Loucy (cell line): ENCODE data around the gene SGK1.

Source experiments
- H2AFZ ChIP-seq: fragments of 200-600 bp; sonication (generic); 2 replicates; pipeline ENCODE4 v1.6.0; 2016; ENCODE audit warnings: antibody characterized with exemption, mild to moderate bottlenecking, low read length, moderate library complexity
- H3F3A ChIP-seq: fragments of 200-600 bp; 2 replicates; pipeline ENCODE4 v1.6.0; 2016; ENCODE audit warnings: antibody characterized with exemption, low read depth, mild to moderate bottlenecking
- H3K27me3 ChIP-seq: fragments of 200-600 bp; sonication (generic); 2 replicates; pipeline ENCODE4 v1.6.1; 2014; ENCODE audit warnings: low read length, mild to moderate bottlenecking; ENCODE audit not compliant: insufficient read depth, poor library complexity, severe bottlenecking
- H3K36me3 ChIP-seq: fragments of 200-600 bp; sonication (generic); 2 replicates; pipeline ENCODE4 v1.6.1; 2016; ENCODE audit warnings: low read length; ENCODE audit not compliant: insufficient read depth
- H3K4me1 ChIP-seq: fragments of 200-600 bp; sonication (generic); 2 replicates; pipeline ENCODE4 v1.5.1; 2014; ENCODE audit warnings: low read length, mild to moderate bottlenecking; ENCODE audit not compliant: insufficient read depth, poor library complexity, severe bottlenecking
- H3K4me2 ChIP-seq: fragments of 200-600 bp; sonication (generic); 2 replicates; pipeline ENCODE4 v1.6.0; 2014; ENCODE audit warnings: antibody characterized with exemption, low read length, low read depth, mild to moderate bottlenecking; ENCODE audit not compliant: poor library complexity, severe bottlenecking
- H3K4me3 ChIP-seq: fragments of 200-600 bp; sonication (generic); 2 replicates; pipeline ENCODE4 v1.5.1; 2014; ENCODE audit warnings: low read length, mild to moderate bottlenecking, mixed read lengths; ENCODE audit not compliant: poor library complexity, severe bottlenecking
- H3K79me2 ChIP-seq: fragments of 200-600 bp; sonication (generic); 2 replicates; pipeline ENCODE4 v1.6.1; 2014; ENCODE audit warnings: low read length; ENCODE audit not compliant: insufficient read depth
- H3K9ac ChIP-seq: fragments of 200-600 bp; sonication (generic); 2 replicates; pipeline ENCODE4 v1.6.0; 2014; ENCODE audit warnings: mild to moderate bottlenecking, low read depth, low read length, moderate library complexity; ENCODE audit not compliant: poor library complexity, severe bottlenecking
- H3K9me2 ChIP-seq: fragments of 200-600 bp; sonication (generic); replicated peaks from 2 replicates; pipeline ENCODE4 v1.6.1; 2016; ENCODE audit warnings: low read depth, low read length, mixed read lengths
- H3K9me3 ChIP-seq: fragments of 200-600 bp; sonication (generic); 2 replicates; pipeline ENCODE4 v1.6.1; 2014; ENCODE audit warnings: mild to moderate bottlenecking, antibody characterized with exemption, low read length, low read depth; ENCODE audit not compliant: insufficient read depth
- H4K20me1 ChIP-seq: fragments of 200-600 bp; sonication (generic); 2 replicates; pipeline ENCODE4 v1.6.0; 2014; ENCODE audit warnings: antibody characterized with exemption, low read length, mild to moderate bottlenecking; ENCODE audit not compliant: insufficient read depth, poor library complexity, severe bottlenecking
- CTCF ChIP-seq: fragments of 200-600 bp; sonication (generic); conservative IDR thresholded peaks from 2 replicates; pipeline ENCODE4 v1.5.1; 2014; ENCODE audit warnings: mild to moderate bottlenecking, antibody characterized with exemption, low read length
- EZH2phosphoT487 ChIP-seq: fragments of 200-600 bp; IDR thresholded peaks from 2 replicates; pipeline ENCODE4 v1.6.1; 2018; ENCODE audit warnings: antibody characterized with exemption, mild to moderate bottlenecking, moderate library complexity, borderline replicate concordance

Gene SGK1

GRCh38 chr6:134251320-134251719, 66.6 kb downstream of the SGK1 start:
- Histone ChIP-seq H3K9me2 (no peaks in the 10 kb centered on the region), H3K36me3 (no peaks in the 10 kb centered on the region), H4K20me1 (no peaks in the 10 kb centered on the region), H3K9ac (no peak overlapping the region), H2AFZ (no peak overlapping the region), H3K4me1 (peaks cover 18% of the 10 kb centered on the region), H3K4me2 (no peak overlapping the region), H3K4me3 (no peak overlapping the region), H3K79me2 (no peaks in the 10 kb centered on the region), H3K27me3 (no peaks in the 10 kb centered on the region), H3F3A (no peaks in the 10 kb centered on the region), H3K9me3 (no peaks in the 10 kb centered on the region)
- no peak for TF ChIP-seq EZH2phosphoT487
- no peak for TF ChIP-seq CTCF

GRCh38 chr6:134250776-134251175, 67.1 kb downstream of the SGK1 start:
- H3K9ac ChIP-seq: no peak overlapping the region
- H3K36me3 ChIP-seq: no peaks in the 10 kb centered on the region
- no peaks in the 10 kb centered on the region for H3K9me3 ChIP-seq
- TF ChIP-seq EZH2phosphoT487: no peak
- TF ChIP-seq CTCF: no peak
- H2AFZ ChIP-seq: no peak overlapping the region
- H3K4me2 ChIP-seq: no peak overlapping the region
- H3K9me2 ChIP-seq: no peaks in the 10 kb centered on the region
- no peaks in the 10 kb centered on the region for H3K79me2 ChIP-seq
- H3K4me3 ChIP-seq: no peak overlapping the region
- no peaks in the 10 kb centered on the region for H3K27me3 ChIP-seq
- no peaks in the 10 kb centered on the region for H4K20me1 ChIP-seq
- H3K4me1 ChIP-seq: peaks cover 21% of the 10 kb centered on the region
- H3F3A ChIP-seq: no peaks in the 10 kb centered on the region

- no peak overlapping the region for H3K9ac ChIP-seq
- no peaks in the 10 kb centered on the region for H3K9me3 ChIP-seq
- no peaks in the 10 kb centered on the region for H3K27me3 ChIP-seq
- no peaks in the 10 kb centered on the region for H3F3A ChIP-seq
- no peaks in the 10 kb centered on the region for H3K79me2 ChIP-seq
- H3K4me1 ChIP-seq: peaks cover 28% of the 10 kb centered on the region
- no peak overlapping the region for H3K4me2 ChIP-seq
- TF ChIP-seq CTCF: no peak
- TF ChIP-seq EZH2phosphoT487: no peak
- no peaks in the 10 kb centered on the region for H3K36me3 ChIP-seq
- H3K4me3 ChIP-seq: no peak overlapping the region
- H3K9me2 ChIP-seq: no peaks in the 10 kb centered on the region
- H2AFZ ChIP-seq: no peak overlapping the region
- no peaks in the 10 kb centered on the region for H4K20me1 ChIP-seq
Observed at GRCh38 chr6:134249759-134250602, 67.9 kb downstream of the SGK1 start.
